Measurements from ENCODE around the gene CELF4.
A peak's percentile ranks its signal among the peaks of the same experiment; 100 is the strongest.

The CELF4 gene

GRCh38 chr18:37327063-37327577, 238.5 kb downstream of the CELF4 start:
- no peak overlapping the region for H3K27ac ChIP-seq
- no peak overlapping the region for H3K4me3 ChIP-seq (ENCODE audit: low read depth, low read length)
- H3K9me3 ChIP-seq (ENCODE audit: severe bottlenecking), result no peaks in the 10 kb centered on the region
- no peak for DNase-seq
- no peaks in the 10 kb centered on the region for H3K36me3 ChIP-seq
- H3K27me3 ChIP-seq (ENCODE audit: insufficient read depth, low read depth, severe bottlenecking), result no peaks in the 10 kb centered on the region
- TF ChIP-seq CTCF (IDR thresholded peaks at IDR 0.05; ENCODE audit: low read depth, low read length), result no peak

- Histone ChIP-seq H3K27me3 (ENCODE audit: insufficient read depth, low read depth, severe bottlenecking) (no peaks in the 10 kb centered on the region), H3K36me3 (no peaks in the 10 kb centered on the region), H3K9me3 (ENCODE audit: severe bottlenecking) (no peaks in the 10 kb centered on the region), H3K4me3 (ENCODE audit: low read depth, low read length) (no peak overlapping the region), H3K27ac (no peak overlapping the region)
- peak; percentile 93 for TF ChIP-seq CTCF (IDR thresholded peaks at IDR 0.05; ENCODE audit: low read depth, low read length)
- DNase-seq, result peak; percentile 56
Measured at GRCh38 chr18:37322492-37323035, 243.0 kb downstream of the CELF4 start.

GRCh38 chr18:37321582-37322491, 243.8 kb downstream of the CELF4 start:
- no peak overlapping the region for H3K4me3 ChIP-seq (ENCODE audit: low read depth, low read length)
- no peaks in the 10 kb centered on the region for H3K27me3 ChIP-seq (ENCODE audit: insufficient read depth, low read depth, severe bottlenecking)
- no peaks in the 10 kb centered on the region for H3K9me3 ChIP-seq (ENCODE audit: severe bottlenecking)
- no peak overlapping the region for H3K27ac ChIP-seq
- no peaks in the 10 kb centered on the region for H3K36me3 ChIP-seq
- no peak for DNase-seq
- TF ChIP-seq CTCF (IDR thresholded peaks at IDR 0.05; ENCODE audit: low read depth, low read length), result no peak

- H3K4me3 ChIP-seq (ENCODE audit: low read depth, low read length), result no peak overlapping the region
- H3K36me3 ChIP-seq, result no peaks in the 10 kb centered on the region
- no peaks in the 10 kb centered on the region for H3K27me3 ChIP-seq (ENCODE audit: insufficient read depth, low read depth, severe bottlenecking)
- no peak overlapping the region for H3K27ac ChIP-seq
- no peak for TF ChIP-seq CTCF (IDR thresholded peaks at IDR 0.05; ENCODE audit: low read depth, low read length)
- H3K9me3 ChIP-seq (ENCODE audit: severe bottlenecking), result no peaks in the 10 kb centered on the region
- no peak for DNase-seq
Measured at GRCh38 chr18:37320317-37320716, 245.3 kb downstream of the CELF4 start.

GRCh38 chr18:37318360-37319355, 246.9 kb downstream of the CELF4 start:
- H3K27me3 ChIP-seq (ENCODE audit: insufficient read depth, low read depth, severe bottlenecking), result no peaks in the 10 kb centered on the region
- no peaks in the 10 kb centered on the region for H3K9me3 ChIP-seq (ENCODE audit: severe bottlenecking)
- no peak overlapping the region for H3K27ac ChIP-seq
- DNase-seq, result no peak
- no peak for TF ChIP-seq CTCF (IDR thresholded peaks at IDR 0.05; ENCODE audit: low read depth, low read length)
- no peaks in the 10 kb centered on the region for H3K36me3 ChIP-seq
- no peak overlapping the region for H3K4me3 ChIP-seq (ENCODE audit: low read depth, low read length)
